ENCODE results near the gene CMTM5. TPM values are rescaled to one million over a fixed set of nuclear protein-coding genes. Genes with fewer than 3 reads are reported as not detected.

Gene CMTM5
- total RNA-seq, 2 experiments from 2014 or later, result not detected

DNA sequence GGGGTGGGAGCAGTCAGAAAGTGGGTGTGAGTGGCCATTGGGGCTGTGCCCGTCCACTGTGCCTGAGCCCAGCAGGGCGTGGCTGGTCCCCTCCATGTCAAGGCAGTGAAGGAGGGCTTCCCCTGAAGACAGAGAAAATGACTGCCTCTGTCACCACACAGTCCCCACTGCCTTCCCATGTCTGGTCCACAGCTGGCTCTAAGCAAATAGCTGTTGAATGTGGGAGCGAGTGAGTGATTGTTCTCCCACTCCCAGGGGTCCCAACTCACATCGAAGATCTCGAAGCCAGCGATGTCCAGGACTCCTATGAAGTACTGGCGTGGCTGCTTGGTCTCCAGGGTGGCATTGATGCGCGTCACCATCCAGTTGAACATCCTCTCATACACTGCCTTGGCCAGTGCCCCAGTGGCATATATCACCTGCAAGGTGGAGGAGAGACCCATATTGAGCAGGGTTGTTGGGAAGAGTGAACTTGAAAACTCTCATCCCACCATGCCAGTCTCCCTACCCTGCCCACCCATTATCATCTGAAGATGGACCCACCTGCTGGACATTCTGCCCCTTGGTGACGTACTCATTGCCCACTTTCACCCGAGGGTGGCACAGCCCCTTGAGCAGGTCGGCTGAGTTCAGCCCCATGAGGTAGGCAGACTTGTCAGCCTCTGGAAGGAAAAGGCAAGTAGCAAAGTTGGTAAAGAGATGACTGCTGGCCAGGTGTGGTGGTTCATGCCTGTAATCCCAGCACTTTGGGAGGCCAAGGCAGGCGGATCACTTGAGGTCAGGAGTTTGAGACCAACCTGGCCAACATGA, 52.0 kb downstream of the CMTM5 start:
- POLR2A ChIA-PET, result no interaction called here
- DNase-seq (ENCODE audit: low spot score), result no peak
- H2AFZ ChIP-seq (ENCODE audit: low read length), result no peak overlapping the region
- no peaks in the 10 kb centered on the region for H3K79me2 ChIP-seq (ENCODE audit: insufficient read depth, low read depth, low read length)
- BruUV-seq (replicated peaks), result no TSS peak
- no peak overlapping the region for H3K4me2 ChIP-seq (ENCODE audit: low read length)
- no peaks in the 10 kb centered on the region for H4K20me1 ChIP-seq (ENCODE audit: insufficient read depth, low read length)
- CTCF ChIA-PET (ENCODE audit: unreplicated experiment), result no interaction called here
- TF ChIP-seq, protein P1, sequence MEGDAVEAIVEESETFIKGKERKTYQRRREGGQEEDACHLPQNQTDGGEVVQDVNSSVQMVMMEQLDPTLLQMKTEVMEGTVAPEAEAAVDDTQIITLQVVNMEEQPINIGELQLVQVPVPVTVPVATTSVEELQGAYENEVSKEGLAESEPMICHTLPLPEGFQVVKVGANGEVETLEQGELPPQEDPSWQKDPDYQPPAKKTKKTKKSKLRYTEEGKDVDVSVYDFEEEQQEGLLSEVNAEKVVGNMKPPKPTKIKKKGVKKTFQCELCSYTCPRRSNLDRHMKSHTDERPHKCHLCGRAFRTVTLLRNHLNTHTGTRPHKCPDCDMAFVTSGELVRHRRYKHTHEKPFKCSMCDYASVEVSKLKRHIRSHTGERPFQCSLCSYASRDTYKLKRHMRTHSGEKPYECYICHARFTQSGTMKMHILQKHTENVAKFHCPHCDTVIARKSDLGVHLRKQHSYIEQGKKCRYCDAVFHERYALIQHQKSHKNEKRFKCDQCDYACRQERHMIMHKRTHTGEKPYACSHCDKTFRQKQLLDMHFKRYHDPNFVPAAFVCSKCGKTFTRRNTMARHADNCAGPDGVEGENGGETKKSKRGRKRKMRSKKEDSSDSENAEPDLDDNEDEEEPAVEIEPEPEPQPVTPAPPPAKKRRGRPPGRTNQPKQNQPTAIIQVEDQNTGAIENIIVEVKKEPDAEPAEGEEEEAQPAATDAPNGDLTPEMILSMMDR (conservative IDR thresholded peaks at IDR 0.05; ENCODE audit: low read length), result no peak
- TF ChIP-seq EZH2phosphoT487 (IDR thresholded peaks at IDR 0.05; ENCODE audit: borderline replicate concordance, low read depth, low read length), result no peak
- H3K27ac ChIP-seq (ENCODE audit: low read depth, low read length, poor library complexity, severe bottlenecking), result no peak overlapping the region
- no peaks in the 10 kb centered on the region for H3K36me3 ChIP-seq (ENCODE audit: insufficient read depth, low read length)
- H3K4me1 ChIP-seq (ENCODE audit: insufficient read depth, low read length, poor library complexity, severe bottlenecking), result no peaks in the 10 kb centered on the region
- no peaks in the 10 kb centered on the region for H3K9me3 ChIP-seq (ENCODE audit: low read length)
- intact Hi-C loops (cut with micrococcal nuclease; ENCODE audit: unreplicated experiment), result no loop called here
- H3K9me2 ChIP-seq (ENCODE audit: insufficient read depth, low read length), result no peaks in the 10 kb centered on the region
- H3K4me3 ChIP-seq (ENCODE audit: low read depth, low read length, poor library complexity, severe bottlenecking), result no peak overlapping the region

Small RNAs within 50 kb of the gene (microRNA-seq; reads per million reads assigned to microRNA genes)
- gene MIR208A (ENCODE audit: borderline replicate concordance) (3.0 reads per million), gene MIR208B (ENCODE audit: borderline replicate concordance) (not detected)

Small RNAs within 50 kb of the gene (small RNA-seq; reads per million reads assigned to genes)
- gene MIR208A (not detected), gene MIR208B (not detected)

Other genes starting within 250 kb of the CMTM5 start
- gene SLC7A8, start 193.4 kb upstream of the CMTM5 start, total RNA-seq (2014; rRNA removed; shearing (Covaris generic)), result 0.49 and 4.0 TPM in 2 replicates
- gene SLC7A8, start 193.4 kb upstream of the CMTM5 start, total RNA-seq (2022), result 6.2 and 11.4 TPM in 2 replicates
- gene RNF212B, start 139.1 kb upstream of the CMTM5 start, total RNA-seq (2014; rRNA removed; shearing (Covaris generic)), result not detected in 2 replicates
- gene RNF212B, start 139.1 kb upstream of the CMTM5 start, total RNA-seq (2022), result not detected in 2 replicates
- gene HOMEZ, start 90.9 kb upstream of the CMTM5 start, total RNA-seq (2014; rRNA removed; shearing (Covaris generic)), result 6.3 and 7.1 TPM in 2 replicates
- gene HOMEZ, start 90.9 kb upstream of the CMTM5 start, total RNA-seq (2022), result 16.5 and 17.2 TPM in 2 replicates
- 24.4 and 31.0 TPM in 2 replicates for gene PPP1R3E, start 74.2 kb upstream of the CMTM5 start, total RNA-seq (2014; rRNA removed; shearing (Covaris generic))
- 95.5 and 102 TPM in 2 replicates for gene PPP1R3E, start 74.2 kb upstream of the CMTM5 start, total RNA-seq (2022)
- 7.2 and 8.6 TPM in 2 replicates for gene BCL2L2, start 70.2 kb upstream of the CMTM5 start, total RNA-seq (2014; rRNA removed; shearing (Covaris generic))
- gene BCL2L2, start 70.2 kb upstream of the CMTM5 start, total RNA-seq (2022), result 17.4 and 18.0 TPM in 2 replicates
- 120 and 167 TPM in 2 replicates for gene PABPN1, start 55.6 kb upstream of the CMTM5 start, total RNA-seq (2014; rRNA removed; shearing (Covaris generic))
- gene PABPN1, start 55.6 kb upstream of the CMTM5 start, total RNA-seq (2022), result 314 and 319 TPM in 2 replicates
- not detected in 2 replicates for gene SLC22A17, start 24.2 kb upstream of the CMTM5 start, total RNA-seq (2014; rRNA removed; shearing (Covaris generic))
- gene SLC22A17, start 24.2 kb upstream of the CMTM5 start, total RNA-seq (2022), result not detected in 2 replicates
- not detected in 2 replicates for gene EFS, start 11.9 kb upstream of the CMTM5 start, total RNA-seq (2014; rRNA removed; shearing (Covaris generic))
- not detected in 2 replicates for gene EFS, start 11.9 kb upstream of the CMTM5 start, total RNA-seq (2022)
- gene IL25, start 4.2 kb upstream of the CMTM5 start, total RNA-seq (2014; rRNA removed; shearing (Covaris generic)), result not detected in 2 replicates
- not detected in 2 replicates for gene IL25, start 4.2 kb upstream of the CMTM5 start, total RNA-seq (2022)
- not detected in 2 replicates for gene MYH6, start 31.2 kb downstream of the CMTM5 start, total RNA-seq (2014; rRNA removed; shearing (Covaris generic))
- gene MYH6, start 31.2 kb downstream of the CMTM5 start, total RNA-seq (2022), result not detected in 2 replicates
- not detected in 2 replicates for gene MYH7, start 58.6 kb downstream of the CMTM5 start, total RNA-seq (2014; rRNA removed; shearing (Covaris generic))
- gene MYH7, start 58.6 kb downstream of the CMTM5 start, total RNA-seq (2022), result not detected in 2 replicates
- 53.6 and 87.1 TPM in 2 replicates for gene NGDN, start 92.7 kb downstream of the CMTM5 start, total RNA-seq (2014; rRNA removed; shearing (Covaris generic))
- 48.7 and 57.5 TPM in 2 replicates for gene NGDN, start 92.7 kb downstream of the CMTM5 start, total RNA-seq (2022)
- gene ZFHX2, start 174.7 kb downstream of the CMTM5 start, total RNA-seq (2014; rRNA removed; shearing (Covaris generic)), result 0.60 and 0.62 TPM in 2 replicates
- gene ZFHX2, start 174.7 kb downstream of the CMTM5 start, total RNA-seq (2022), result 1.2 and 1.8 TPM in 2 replicates
- gene THTPA, start 179.2 kb downstream of the CMTM5 start, total RNA-seq (2014; rRNA removed; shearing (Covaris generic)), result 20.9 and 28.6 TPM in 2 replicates
- 15.4 and 16.9 TPM in 2 replicates for gene THTPA, start 179.2 kb downstream of the CMTM5 start, total RNA-seq (2022)
- gene AP1G2, start 190.7 kb downstream of the CMTM5 start, total RNA-seq (2014; rRNA removed; shearing (Covaris generic)), result 110 and 129 TPM in 2 replicates
- gene AP1G2, start 190.7 kb downstream of the CMTM5 start, total RNA-seq (2022), result 209 and 235 TPM in 2 replicates
- gene JPH4, start 201.7 kb downstream of the CMTM5 start, total RNA-seq (2014; rRNA removed; shearing (Covaris generic)), result not detected in 2 replicates
- gene JPH4, start 201.7 kb downstream of the CMTM5 start, total RNA-seq (2022), result not detected in 2 replicates

Data from OCI-LY7 (cell line).